Smooth muscle cell (in vitro differentiated cells): ENCODE data around the gene FGF12. TPM values are rescaled to one million over a fixed set of nuclear protein-coding genes. Genes with fewer than 3 reads are reported as not detected.

Experiments
- DNase-seq: peaks from one replicate; lab custom pipeline; 2025; ENCODE audit not compliant: unreplicated experiment; lab: John Stamatoyannopoulos, UW
- H2AFZ ChIP-seq: fragments of 200-600 bp; sonication (generic); 2 replicates; pipeline ENCODE4 v1.6.0; 2016; ENCODE audit warnings: antibody characterized with exemption, low read depth, mild to moderate bottlenecking
- H3F3A ChIP-seq: fragments of 200-600 bp; sonication (generic); 2 replicates; pipeline ENCODE4 v1.6.0; 2017; ENCODE audit warnings: antibody characterized with exemption, low read depth
- H3K27ac ChIP-seq: fragments of 200-600 bp; sonication (generic); 2 replicates; pipeline ENCODE4 v1.5.1; 2016; ENCODE audit warnings: low read depth, mild to moderate bottlenecking
- H3K27me3 ChIP-seq: fragments of 200-600 bp; sonication (generic); 2 replicates; pipeline ENCODE4 v1.6.1; 2016; ENCODE audit warnings: low read depth, mild to moderate bottlenecking
- H3K36me3 ChIP-seq: fragments of 200-600 bp; sonication (generic); 2 replicates; pipeline ENCODE4 v1.5.1; 2016; ENCODE audit warnings: low read depth
- H3K4me1 ChIP-seq: fragments of 200-600 bp; sonication (generic); 2 replicates; pipeline ENCODE4 v1.5.1; 2016; ENCODE audit warnings: low read depth
- H3K4me2 ChIP-seq: fragments of 200-600 bp; sonication (generic); 2 replicates; pipeline ENCODE4 v1.6.0; 2016; ENCODE audit warnings: mild to moderate bottlenecking
- H3K4me3 ChIP-seq: fragments of 200-600 bp; sonication (generic); 2 replicates; pipeline ENCODE4 v1.5.1; 2016; ENCODE audit warnings: mild to moderate bottlenecking
- H3K79me2 ChIP-seq: fragments of 200-600 bp; sonication (generic); 2 replicates; pipeline ENCODE4 v1.6.0; 2016; ENCODE audit warnings: low read depth, mild to moderate bottlenecking
- H3K9ac ChIP-seq: fragments of 200-600 bp; sonication (generic); 2 replicates; pipeline ENCODE4 v1.6.0; 2016; ENCODE audit warnings: low read depth
- H3K9me3 ChIP-seq: fragments of 200-600 bp; sonication (generic); replicated peaks from 2 replicates; pipeline ENCODE4 v1.5.1; 2016; ENCODE audit warnings: low read depth
- H4K20me1 ChIP-seq: fragments of 200-600 bp; sonication (generic); 2 replicates; pipeline ENCODE4 v1.6.0; 2016; ENCODE audit warnings: low read depth
- CTCF ChIP-seq: fragments of 200-600 bp; sonication (generic); IDR thresholded peaks from 2 replicates; pipeline ENCODE4 v1.5.1; 2017; ENCODE audit warnings: borderline replicate concordance, mild to moderate bottlenecking, antibody characterized with exemption; ENCODE audit not compliant: insufficient read depth, poor library complexity, severe bottlenecking
- WGBS: methylation state at CpG from one replicate; pipeline ENCODE4 v1.1.7; 2016; ENCODE audit warnings: low lambda C conversion rate; 5-methylcytosine and 5-hydroxymethylcytosine counted together
- polyA plus RNA-seq: library from polyadenylated mRNA; unstranded; fragments of >200 nt; fragmentation: Nextera tagmentation; extraction: Ambion mirVana; gene quantifications from 2 replicates; pipeline ENCODE4 v1.2.1, GENCODE V29; 2016
- small RNA-seq: library from RNA; depleted of rRNA; stranded (forward); fragments of <200 nt; gene quantifications from one replicate; pipeline ENCODE3, GENCODE V24; 2014
- total RNA-seq: library from RNA; depleted of rRNA; stranded (reverse); fragments of >200 nt; gene quantifications from 2 replicates; pipeline ENCODE4 v1.2.3, GENCODE V29; 2014

The FGF12 gene
- total and polyA plus RNA-seq, 2 experiments from 2014 or later = 0.47 to 1.0 TPM

- TF ChIP-seq CTCF = no peak
- no peaks in the 10 kb centered on the region for H3K79me2 ChIP-seq
- H3K4me1 ChIP-seq = no peaks in the 10 kb centered on the region
- no peak overlapping the region for H3K4me3 ChIP-seq
- no peaks in the 10 kb centered on the region for H3K27me3 ChIP-seq
- H3K9ac ChIP-seq = no peak overlapping the region
- no peaks in the 10 kb centered on the region for H3F3A ChIP-seq
- no peak overlapping the region for H3K27ac ChIP-seq
- H3K36me3 ChIP-seq = no peaks in the 10 kb centered on the region
- no peaks in the 10 kb centered on the region for H4K20me1 ChIP-seq
- no peak overlapping the region for H2AFZ ChIP-seq
- DNase-seq = no peak
- H3K4me2 ChIP-seq = no peak overlapping the region
- H3K9me3 ChIP-seq = no peaks in the 10 kb centered on the region
- 80% methylated on average over 4 of the region's 4 CpGs for WGBS
Measured at GRCh38 chr3:192106543-192106942, 620.8 kb downstream of the FGF12 start.

GRCh38 chr3:192092388-192093005 is 634.8 kb downstream of the FGF12 start:
- Histone ChIP-seq H3K36me3 (no peaks in the 10 kb centered on the region), H3K4me3 (no peak overlapping the region), H3K9me3 (no peaks in the 10 kb centered on the region), H3F3A (no peaks in the 10 kb centered on the region), H3K79me2 (no peaks in the 10 kb centered on the region), H4K20me1 (no peaks in the 10 kb centered on the region), H3K27me3 (no peaks in the 10 kb centered on the region), H3K27ac (peak overlapping the region; percentile 36), H3K4me2 (no peak overlapping the region), H3K4me1 (peaks cover 7% of the 10 kb centered on the region), H2AFZ (no peak overlapping the region), H3K9ac (no peak overlapping the region)
- WGBS = 80% methylated on average over 1 of the region's 1 CpG
- DNase-seq = no peak
- no peak for TF ChIP-seq CTCF

DNA sequence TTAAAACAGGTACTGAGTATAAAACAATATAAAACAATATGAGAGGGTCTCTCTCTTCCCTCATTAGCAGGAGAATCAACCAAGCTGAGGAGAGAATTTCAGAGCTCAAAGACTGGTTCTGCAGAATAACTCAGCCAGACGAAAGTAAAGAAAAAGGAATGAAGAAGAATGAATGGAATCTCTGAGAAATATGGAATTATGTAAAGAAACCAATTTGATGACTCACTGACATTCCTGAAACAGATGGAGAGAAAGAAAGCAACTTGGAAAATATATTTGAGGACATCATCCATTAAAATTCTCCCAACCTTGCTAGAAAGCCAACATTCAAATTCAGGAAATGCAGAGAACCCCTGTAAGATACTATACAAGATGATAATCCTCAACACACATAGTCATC is 635.5 kb downstream of the FGF12 start:
- Histone ChIP-seq H3K9ac (no peak overlapping the region), H3K4me2 (peak overlapping the region; percentile 27), H3F3A (no peaks in the 10 kb centered on the region), H3K4me1 (peaks cover 7% of the 10 kb centered on the region), H3K79me2 (no peaks in the 10 kb centered on the region), H3K9me3 (no peaks in the 10 kb centered on the region), H2AFZ (peak overlapping the region; percentile 61), H3K36me3 (no peaks in the 10 kb centered on the region), H4K20me1 (no peaks in the 10 kb centered on the region), H3K27ac (peak overlapping the region; percentile 36), H3K27me3 (no peaks in the 10 kb centered on the region), H3K4me3 (no peak overlapping the region)
- no peak for DNase-seq
- no peak for TF ChIP-seq CTCF
- 50% methylated on average over 1 of the region's 1 CpG for WGBS

GRCh38 chr3:192090586-192090985 is 636.8 kb downstream of the FGF12 start:
- Histone ChIP-seq H3K27ac (no peak overlapping the region), H3K79me2 (no peaks in the 10 kb centered on the region), H3K4me1 (peaks cover 7% of the 10 kb centered on the region), H3K9ac (no peak overlapping the region), H4K20me1 (no peaks in the 10 kb centered on the region), H3K9me3 (no peaks in the 10 kb centered on the region), H3K4me2 (no peak overlapping the region), H2AFZ (no peak overlapping the region), H3K36me3 (no peaks in the 10 kb centered on the region), H3K27me3 (no peaks in the 10 kb centered on the region), H3K4me3 (no peak overlapping the region), H3F3A (no peaks in the 10 kb centered on the region)
- no peak for TF ChIP-seq CTCF
- no peak for DNase-seq

Small RNA genes within 50 kb of the gene (small RNA-seq; reads per million reads assigned to genes)
- gene RF01210 = not detected
- gene RNU1-20P = not detected

Other genes with a start within 250 kb of the FGF12 start
- gene MB21D2, start 190.3 kb upstream of the FGF12 start, total RNA-seq = 16.9 and 17.1 TPM in 2 replicates
- 5.2 and 7.1 TPM in 2 replicates for gene MB21D2, start 190.3 kb upstream of the FGF12 start, polyA plus RNA-seq